H9 (cell line): ENCODE results near the gene SOX12. TPM values are rescaled to one million over a fixed set of nuclear protein-coding genes. Genes with fewer than 3 reads are reported as not detected.

Experiments used
- DNase-seq: peaks from one replicate; pipeline ENCODE4 v3.0.0-alpha.2; 2017
- H2AFZ ChIP-seq: one replicate; pipeline ENCODE4 v1.6.1; 2013; ENCODE audit warnings: mild to moderate bottlenecking, low read length, control low read depth, moderate library complexity
- H2AK5ac ChIP-seq: 2 replicates; pipeline ENCODE4 v1.6.1; 2013; ENCODE audit warnings: low read length, control low read depth, mixed read lengths; ENCODE audit not compliant: insufficient read length
- H2BK120ac ChIP-seq: one replicate; pipeline ENCODE4 v1.6.1; 2013; ENCODE audit warnings: low read depth, mild to moderate bottlenecking, low read length, control low read depth, inconsistent platforms; ENCODE audit not compliant: poor library complexity, severe bottlenecking
- H2BK12ac ChIP-seq: 2 replicates; pipeline ENCODE4 v1.6.1; 2013; ENCODE audit warnings: low read length, control low read depth, mixed read lengths, low read depth; ENCODE audit not compliant: insufficient read length
- H2BK15ac ChIP-seq: 2 replicates; pipeline ENCODE4 v1.6.1; 2013; ENCODE audit warnings: low read depth, low read length, control low read depth
- H2BK20ac ChIP-seq: one replicate; pipeline ENCODE4 v1.6.1; 2013; ENCODE audit warnings: low read depth, mild to moderate bottlenecking, low read length, control low read depth, inconsistent platforms; ENCODE audit not compliant: poor library complexity, severe bottlenecking
- H2BK5ac ChIP-seq: 2 replicates; pipeline ENCODE4 v1.6.1; 2013; ENCODE audit warnings: low read length, control low read depth, mixed read lengths; ENCODE audit not compliant: insufficient read length
- H3K14ac ChIP-seq: 2 replicates; pipeline ENCODE4 v1.6.1; 2013; ENCODE audit warnings: low read length, control low read depth; ENCODE audit not compliant: insufficient read depth
- H3K18ac ChIP-seq: 2 replicates; pipeline ENCODE4 v1.6.1; 2013; ENCODE audit warnings: low read depth, mild to moderate bottlenecking, mixed read lengths, low read length, control low read depth; ENCODE audit not compliant: insufficient read length
- H3K23ac ChIP-seq: 2 replicates; pipeline ENCODE4 v1.6.1; 2013; ENCODE audit warnings: low read length, control low read depth, mixed read lengths, low read depth; ENCODE audit not compliant: insufficient read length
- H3K23me2 ChIP-seq: 2 replicates; pipeline ENCODE4 v1.6.1; 2013; ENCODE audit warnings: low read depth, mild to moderate bottlenecking, mixed read lengths, low read length, control low read depth; ENCODE audit not compliant: insufficient read length, poor library complexity, severe bottlenecking
- H3K27ac ChIP-seq: 2 replicates; pipeline ENCODE4 v1.5.1; 2013; ENCODE audit warnings: low read length, control low read depth, mixed read lengths, low read depth; ENCODE audit not compliant: insufficient read length
- H3K27me3 ChIP-seq: 2 replicates; pipeline ENCODE4 v1.6.1; 2013; ENCODE audit warnings: low read length, control low read depth, inconsistent platforms; ENCODE audit not compliant: insufficient read depth
- H3K4ac ChIP-seq: 2 replicates; pipeline ENCODE4 v1.6.1; 2013; ENCODE audit warnings: low read depth, mild to moderate bottlenecking, control low read depth, inconsistent platforms, low read length, moderate library complexity
- H3K4me1 ChIP-seq: 2 replicates; pipeline ENCODE4 v1.6.1; 2013; ENCODE audit warnings: low read length, control low read depth, inconsistent platforms; ENCODE audit not compliant: insufficient read depth
- H3K4me2 ChIP-seq: 2 replicates; pipeline ENCODE4 v1.6.1; 2013; ENCODE audit warnings: low read length, control low read depth, mixed read lengths; ENCODE audit not compliant: insufficient read length, insufficient read depth
- H3K56ac ChIP-seq: 2 replicates; pipeline ENCODE4 v1.6.1; 2013; ENCODE audit warnings: low read depth, mild to moderate bottlenecking, mixed read lengths, low read length, control low read depth; ENCODE audit not compliant: insufficient read length
- H3K79me1 ChIP-seq: 2 replicates; pipeline ENCODE4 v1.6.1; 2013; ENCODE audit warnings: low read depth, mild to moderate bottlenecking, moderate library complexity, low read length, control low read depth, inconsistent platforms; ENCODE audit not compliant: insufficient read depth, poor library complexity, severe bottlenecking
- H3K79me2 ChIP-seq: 2 replicates; pipeline ENCODE4 v1.6.1; 2013; ENCODE audit warnings: low read length, control low read depth, inconsistent platforms; ENCODE audit not compliant: insufficient read depth
- H3K9ac ChIP-seq: 2 replicates; pipeline ENCODE4 v1.6.1; 2013; ENCODE audit warnings: low read length, control low read depth, mixed read lengths; ENCODE audit not compliant: insufficient read length; ENCODE audit errors: extremely low read depth
- H3K9me3 ChIP-seq: one replicate; pipeline ENCODE4 v1.6.1; 2013; ENCODE audit warnings: low read depth, low read length, inconsistent platforms; ENCODE audit not compliant: control insufficient read depth
- H3T11ph ChIP-seq: one replicate; pipeline ENCODE4 v1.6.1; 2013; ENCODE audit warnings: mild to moderate bottlenecking, low read length, control low read depth, inconsistent platforms
- H4K20me1 ChIP-seq: one replicate; pipeline ENCODE4 v1.6.1; 2013; ENCODE audit not compliant: control insufficient read depth, insufficient read length, insufficient read depth
- H4K5ac ChIP-seq: 2 replicates; pipeline ENCODE4 v1.6.1; 2013; ENCODE audit warnings: low read depth, mild to moderate bottlenecking, mixed read lengths, low read length, control low read depth; ENCODE audit not compliant: insufficient read length
- H4K8ac ChIP-seq: replicated peaks from 2 replicates; pipeline ENCODE4 v1.6.1; 2013; ENCODE audit warnings: low read length, control low read depth, mixed read lengths, low read depth; ENCODE audit not compliant: insufficient read length
- H4K91ac ChIP-seq: 2 replicates; pipeline ENCODE4 v1.6.1; 2013; ENCODE audit warnings: low read depth, mild to moderate bottlenecking, moderate library complexity, mixed read lengths, low read length, control low read depth; ENCODE audit not compliant: insufficient read length
- H3K27ac Mint-ChIP-seq, 3 experiments: 2 replicates in 2 of 3; 3 replicates in 1 of 3; pipeline ENCODE4 v1.8.0; 2020 to 2021; ENCODE audit warnings: mixed read lengths in 3 of 3, mild to moderate bottlenecking in 1 of 3, moderate library complexity in 1 of 3
- H3K27me3 Mint-ChIP-seq: 2 replicates; pipeline ENCODE4 v1.8.0; 2021; ENCODE audit warnings: low read depth, mild to moderate bottlenecking, moderate library complexity, mixed read lengths
- H3K36me3 Mint-ChIP-seq, 3 experiments: 2 replicates in 2 of 3; 3 replicates in 1 of 3; pipeline ENCODE4 v1.8.0; 2020 to 2021; ENCODE audit warnings: low read depth in 3 of 3, mixed read lengths in 3 of 3; ENCODE audit not compliant: insufficient read depth in 1 of 3
- H3K4me1 Mint-ChIP-seq, 2 experiments: 2 replicates each; pipeline ENCODE4 v1.8.0; 2020; ENCODE audit warnings: mixed read lengths in 2 of 2
- H3K4me3 Mint-ChIP-seq, 2 experiments: 2 replicates in 1 of 2; 3 replicates in 1 of 2; pipeline ENCODE4 v1.8.0; 2020 to 2021; ENCODE audit warnings: mild to moderate bottlenecking in 2 of 2, mixed read lengths in 2 of 2, moderate library complexity in 1 of 2
- H3K9me3 Mint-ChIP-seq, 2 experiments: 2 replicates in 1 of 2; 3 replicates in 1 of 2; pipeline ENCODE4 v1.8.0; 2020; ENCODE audit warnings: mild to moderate bottlenecking in 2 of 2, mixed read lengths in 2 of 2, moderate library complexity in 1 of 2
- WGBS: extraction: QIAGEN DNeasy Blood & Tissue Kit; methylation state at CpG from one replicate; pipeline ENCODE4 v1.1.7; 2013; ENCODE audit warnings: missing lambda C conversion rate, low lambda C conversion rate, mixed read lengths; ENCODE audit not compliant: insufficient read length; ENCODE audit errors: extremely low coverage; 5-methylcytosine and 5-hydroxymethylcytosine counted together
- total RNA-seq: library from RNA; stranded (reverse); gene quantifications from 2 replicates; pipeline ENCODE4 v1.2.1, GENCODE V29; 2021
- TF ChIP-seq, protein P1 (sequence below): fragments of 200-600 bp; sonication (generic); conservative IDR thresholded peaks from 3 replicates; pipeline ENCODE4 v1.8.0; 2021; ENCODE audit warnings: antibody characterized with exemption, mild to moderate bottlenecking

SOX12 gene
- total RNA-seq, 1 experiment from 2014 or later = 54.4 TPM

GRCh38 chr20:347640-348484, 22.5 kb downstream of the SOX12 start:
- Histone ChIP-seq H3K79me1 (no peaks in the 10 kb centered on the region), H2AK5ac (no peak overlapping the region), H3K14ac (peak overlapping the region; percentile 69), H3K9me3 (no peaks in the 10 kb centered on the region), H2BK15ac (no peak overlapping the region), H3T11ph (no peak overlapping the region), H4K20me1 (no peaks in the 10 kb centered on the region), H2BK20ac (no peak overlapping the region), H3K4ac (no peak overlapping the region), H3K4me1 (no peaks in the 10 kb centered on the region; the same call in 1 of the 2 replicates), H2BK5ac (peak overlapping the region; percentile 49), H2BK120ac (no peak overlapping the region), H3K27me3 (no peaks in the 10 kb centered on the region; the same call in 1 of the 2 replicates), H3K27ac (peak overlapping the region; percentile 11), H3K4me2 (peak overlapping the region; percentile 98), H4K8ac (no peak overlapping the region), H4K91ac (no peak overlapping the region), H3K79me2 (no peaks in the 10 kb centered on the region), H3K23ac (no peak overlapping the region), H4K5ac (no peak overlapping the region), H3K18ac (peak overlapping the region; percentile 64), H3K9ac (peak overlapping the region; percentile 64), H3K23me2 (peaks cover 18% of the 10 kb centered on the region), H2AFZ (no peak overlapping the region), H3K56ac (peak overlapping the region; percentile 53), H2BK12ac (no peak overlapping the region)
- no CpG with 5 or more reads among the region's 61 CpGs for WGBS
- H3K9me3 Mint-ChIP-seq = no peaks in the 10 kb centered on the region; a peak in 1 of 5 replicates
- peak overlapping the region; percentile 83 to 96 (median 91) for H3K27ac Mint-ChIP-seq
- H3K4me1 Mint-ChIP-seq = peaks cover 15 to 23% of the 10 kb centered on the region in 2 experiments
- peak; percentile 97 for DNase-seq
- TF ChIP-seq, protein P1, sequence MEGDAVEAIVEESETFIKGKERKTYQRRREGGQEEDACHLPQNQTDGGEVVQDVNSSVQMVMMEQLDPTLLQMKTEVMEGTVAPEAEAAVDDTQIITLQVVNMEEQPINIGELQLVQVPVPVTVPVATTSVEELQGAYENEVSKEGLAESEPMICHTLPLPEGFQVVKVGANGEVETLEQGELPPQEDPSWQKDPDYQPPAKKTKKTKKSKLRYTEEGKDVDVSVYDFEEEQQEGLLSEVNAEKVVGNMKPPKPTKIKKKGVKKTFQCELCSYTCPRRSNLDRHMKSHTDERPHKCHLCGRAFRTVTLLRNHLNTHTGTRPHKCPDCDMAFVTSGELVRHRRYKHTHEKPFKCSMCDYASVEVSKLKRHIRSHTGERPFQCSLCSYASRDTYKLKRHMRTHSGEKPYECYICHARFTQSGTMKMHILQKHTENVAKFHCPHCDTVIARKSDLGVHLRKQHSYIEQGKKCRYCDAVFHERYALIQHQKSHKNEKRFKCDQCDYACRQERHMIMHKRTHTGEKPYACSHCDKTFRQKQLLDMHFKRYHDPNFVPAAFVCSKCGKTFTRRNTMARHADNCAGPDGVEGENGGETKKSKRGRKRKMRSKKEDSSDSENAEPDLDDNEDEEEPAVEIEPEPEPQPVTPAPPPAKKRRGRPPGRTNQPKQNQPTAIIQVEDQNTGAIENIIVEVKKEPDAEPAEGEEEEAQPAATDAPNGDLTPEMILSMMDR = no peak
- H3K4me3 Mint-ChIP-seq = peak overlapping the region; percentile 86 to 89
- H3K27me3 Mint-ChIP-seq = peaks cover 15% of the 10 kb centered on the region
- H3K36me3 Mint-ChIP-seq = peaks cover 2 to 4% (median 4%) of the 10 kb centered on the region in 3 experiments
